Activated naive CD8-positive, alpha-beta T cell treated with anti-CD3 and anti-CD28 coated beads, Interleukin-2, amount 10 ng/mL, durations not matched to agents 7 days and 5 days (primary cell): ENCODE results near the gene APH1B. TPM values are rescaled to one million over a fixed set of nuclear protein-coding genes. Genes with fewer than 3 reads are reported as not detected.

Source experiments
- ATAC-seq: fragments of 150-1000 bp; cut with Tn5 transposase; one replicate; pipeline ENCODE4 v1.10.0; 2021; ENCODE audit warnings: low read depth, moderate library complexity
- POLR2A ChIA-PET: fragments of 350-600 bp; sonication (Branson Sonifier 250); formaldehyde crosslinking; loops from one replicate; lab custom pipeline; 2021; ENCODE audit warnings: antibody characterized with exemption; lab: Charles Lee
- DNase-seq: peaks from one replicate; pipeline ENCODE4 v3.0.0; 2021
- H3K27ac Mint-ChIP-seq: one replicate; pipeline ENCODE4 v1.8.0; 2022; ENCODE audit warnings: mild to moderate bottlenecking, mixed read lengths
- H3K27me3 Mint-ChIP-seq: one replicate; pipeline ENCODE4 v1.8.0; 2022; ENCODE audit warnings: mild to moderate bottlenecking, moderate library complexity, mixed read lengths
- H3K36me3 Mint-ChIP-seq: one replicate; pipeline ENCODE4 v1.8.0; 2021; ENCODE audit warnings: mild to moderate bottlenecking, mixed read lengths
- H3K4me1 Mint-ChIP-seq: one replicate; pipeline ENCODE4 v1.8.0; 2021; ENCODE audit warnings: mixed read lengths
- H3K4me3 Mint-ChIP-seq: one replicate; pipeline ENCODE4 v1.8.0; 2022; ENCODE audit warnings: mild to moderate bottlenecking, moderate library complexity, mixed read lengths
- H3K9me3 Mint-ChIP-seq: one replicate; pipeline ENCODE4 v1.8.0; 2021; ENCODE audit warnings: mixed read lengths
- total RNA-seq, 2 experiments: library from RNA; stranded (reverse); gene quantifications; one replicate each; pipeline ENCODE4 v1.2.3, GENCODE V29; 2021

Gene APH1B
- total RNA-seq, 2 experiments from 2014 or later, result 17.9 to 19.1 TPM

GRCh38 chr15:63344731-63345390 lies 67.5 kb downstream of the APH1B start:
- POLR2A ChIA-PET, result no interaction called here
- Mint-ChIP-seq H3K36me3 (no peaks in the 10 kb centered on the region), H3K27ac (no peak overlapping the region), H3K4me3 (no peak overlapping the region), H3K4me1 (peaks cover 2% of the 10 kb centered on the region), H3K27me3 (peaks cover 17% of the 10 kb centered on the region), H3K9me3 (no peaks in the 10 kb centered on the region)
- DNase-seq, result no peak
- no peak for ATAC-seq

- ATAC-seq, result no peak
- H3K27ac Mint-ChIP-seq, result no peak overlapping the region
- POLR2A ChIA-PET, result no interaction called here
Observed at GRCh38 chr15:63345391-63345752, 68.0 kb downstream of the APH1B start.

DNA sequence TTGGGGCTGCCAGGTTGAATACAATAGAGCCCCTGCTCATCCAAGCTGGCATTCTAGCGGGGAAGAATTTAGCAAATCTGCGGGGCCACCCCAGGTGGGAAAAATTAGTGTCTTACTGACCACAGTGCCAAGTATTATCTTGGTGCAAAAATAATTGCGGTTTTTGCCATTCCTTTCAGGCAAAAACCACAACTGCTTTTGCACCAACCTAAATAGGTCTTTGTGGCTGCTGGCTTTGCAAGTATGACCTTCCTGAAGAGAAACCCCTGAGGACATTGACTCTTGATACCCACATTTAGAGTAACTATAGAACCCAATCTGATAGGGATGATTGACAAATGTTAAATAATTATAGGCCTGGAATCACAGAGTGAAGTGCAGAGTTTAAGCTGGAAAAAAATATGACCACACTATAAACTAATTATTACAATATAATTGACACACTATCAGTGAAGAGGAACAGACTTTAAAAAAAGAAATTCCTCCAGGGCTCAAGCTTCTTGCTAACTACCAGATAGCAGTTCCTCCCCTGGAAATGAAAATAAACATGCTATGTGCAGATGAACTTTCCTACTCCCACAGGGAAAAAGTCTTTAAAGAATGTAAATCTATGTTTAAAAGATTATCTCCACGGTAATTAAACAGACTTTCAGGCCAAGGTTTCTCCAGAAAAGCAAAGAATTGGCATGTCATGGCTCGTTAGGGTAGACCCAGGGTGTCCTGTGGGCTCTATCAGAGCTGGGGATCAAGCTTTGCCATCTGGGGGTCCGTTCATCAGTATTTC lies 69.9 kb downstream of the APH1B start:
- H3K9me3 Mint-ChIP-seq, result no peaks in the 10 kb centered on the region
- peaks cover 16% of the 10 kb centered on the region for H3K27me3 Mint-ChIP-seq
- no peak for DNase-seq
- no peak for ATAC-seq
- no peak overlapping the region for H3K4me3 Mint-ChIP-seq
- no peaks in the 10 kb centered on the region for H3K36me3 Mint-ChIP-seq
- POLR2A ChIA-PET, result no interaction called here
- no peak overlapping the region for H3K27ac Mint-ChIP-seq
- peaks cover 2% of the 10 kb centered on the region for H3K4me1 Mint-ChIP-seq

More at GRCh38 chr15:63345391-63345752, 68.0 kb downstream of the APH1B start:
- Mint-ChIP-seq H3K4me1 (peaks cover 2% of the 10 kb centered on the region), H3K36me3 (no peaks in the 10 kb centered on the region), H3K9me3 (no peaks in the 10 kb centered on the region), H3K27me3 (peaks cover 16% of the 10 kb centered on the region), H3K4me3 (no peak overlapping the region)
- no peak for DNase-seq

DNA sequence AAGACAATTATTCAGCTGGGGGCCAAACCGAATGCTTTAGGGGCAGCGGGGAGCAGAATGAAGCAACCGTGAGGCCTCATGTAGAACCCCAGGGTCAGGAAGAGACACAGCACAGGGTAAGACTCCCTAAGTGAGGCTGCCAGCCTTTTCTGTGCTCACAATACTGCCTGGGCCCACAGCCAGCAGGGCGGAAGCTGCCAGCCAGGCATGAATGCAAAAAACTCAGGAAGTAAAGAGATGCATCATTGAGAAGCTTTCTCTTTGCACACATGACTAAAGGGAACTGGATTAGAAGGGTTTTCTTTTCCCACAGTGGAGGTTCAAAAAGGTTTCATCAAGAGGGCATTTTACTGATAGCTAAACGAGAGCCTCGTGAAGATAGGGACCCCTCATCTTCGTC lies 71.0 kb downstream of the APH1B start:
- Mint-ChIP-seq H3K4me3 (no peak overlapping the region), H3K9me3 (no peaks in the 10 kb centered on the region), H3K27me3 (peaks cover 18% of the 10 kb centered on the region), H3K36me3 (no peaks in the 10 kb centered on the region), H3K4me1 (no peaks in the 10 kb centered on the region), H3K27ac (no peak overlapping the region)
- DNase-seq (no peak), ATAC-seq (no peak)
- POLR2A ChIA-PET, result no interaction called here

DNA sequence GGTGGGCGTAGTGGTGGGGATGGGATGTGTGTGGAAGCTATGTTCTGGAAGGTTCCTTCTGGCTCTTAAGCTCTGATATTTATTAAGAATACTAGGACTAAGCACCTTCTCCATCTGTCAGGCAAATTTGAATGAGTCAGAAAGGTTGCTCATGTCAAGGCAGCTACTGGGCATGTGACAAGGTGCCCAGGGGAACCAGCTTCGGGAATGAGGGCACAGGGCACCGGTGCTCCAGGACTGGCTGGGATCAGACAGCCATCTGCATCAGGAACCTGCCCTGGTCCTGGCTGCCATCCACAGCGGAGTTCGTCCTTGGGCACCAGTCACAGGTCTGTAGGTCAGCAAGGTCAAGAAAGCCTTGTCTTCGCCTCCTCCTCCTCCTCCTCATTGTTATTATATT lies 71.8 kb downstream of the APH1B start:
- Mint-ChIP-seq H3K27me3 (peaks cover 18% of the 10 kb centered on the region), H3K9me3 (no peaks in the 10 kb centered on the region), H3K4me1 (no peaks in the 10 kb centered on the region), H3K4me3 (no peak overlapping the region), H3K27ac (no peak overlapping the region), H3K36me3 (no peaks in the 10 kb centered on the region)
- ATAC-seq, result no peak
- no peak for DNase-seq
- POLR2A ChIA-PET, result no interaction called here

DNA sequence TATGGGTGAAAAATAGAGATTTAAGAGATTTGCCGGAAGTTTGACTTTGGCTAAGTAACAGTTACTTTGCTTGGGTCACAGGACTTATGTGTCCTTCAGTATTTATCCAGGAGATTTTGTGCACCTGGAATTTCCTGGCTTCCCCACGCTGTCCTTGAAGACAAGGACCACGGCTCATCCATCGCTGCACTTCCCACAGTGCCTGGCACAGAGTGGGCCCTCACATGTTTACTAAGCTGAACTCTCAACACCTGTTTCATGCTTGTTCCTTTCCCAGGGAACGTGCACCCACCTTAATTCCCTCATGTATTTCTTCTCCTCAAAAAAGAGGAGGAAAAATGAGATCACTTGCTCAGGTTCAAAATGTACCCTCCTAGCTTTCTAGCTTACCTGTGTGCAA lies 72.2 kb downstream of the APH1B start:
- H3K27ac Mint-ChIP-seq, result no peak overlapping the region
- ATAC-seq (no peak), DNase-seq (no peak)
- H3K27me3 Mint-ChIP-seq, result peaks cover 18% of the 10 kb centered on the region
- POLR2A ChIA-PET, result no interaction called here
- no peaks in the 10 kb centered on the region for H3K36me3 Mint-ChIP-seq
- no peak overlapping the region for H3K4me3 Mint-ChIP-seq
- H3K9me3 Mint-ChIP-seq, result no peaks in the 10 kb centered on the region
- H3K4me1 Mint-ChIP-seq, result no peaks in the 10 kb centered on the region

- Mint-ChIP-seq H3K9me3 (no peaks in the 10 kb centered on the region), H3K4me1 (no peaks in the 10 kb centered on the region), H3K27me3 (peaks cover 14% of the 10 kb centered on the region), H3K27ac (no peak overlapping the region), H3K36me3 (no peaks in the 10 kb centered on the region), H3K4me3 (no peak overlapping the region)
- no peak for DNase-seq
- ATAC-seq, result no peak
- POLR2A ChIA-PET, result no interaction called here
Observed at GRCh38 chr15:63350178-63350621, 72.8 kb downstream of the APH1B start.

DNA sequence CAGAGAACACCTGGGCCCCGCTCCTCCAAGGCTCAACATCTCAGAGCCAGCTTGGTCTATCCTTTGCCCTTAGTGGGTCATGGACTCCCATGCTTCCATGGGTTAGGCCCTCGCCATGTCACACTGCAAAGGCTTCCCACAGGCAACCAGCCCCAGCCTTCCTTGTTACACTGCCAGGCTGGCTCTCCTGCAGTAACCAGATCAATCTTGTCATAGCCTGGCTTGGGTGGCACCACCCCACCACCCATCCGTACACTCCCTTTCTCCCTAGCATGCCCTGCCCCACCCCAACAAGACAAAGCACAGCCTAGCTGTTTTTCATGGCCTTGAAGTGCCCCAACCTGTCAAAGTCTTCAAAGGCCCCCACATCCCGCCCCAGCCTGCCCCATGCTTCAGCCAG lies 73.8 kb downstream of the APH1B start:
- Mint-ChIP-seq H3K9me3 (no peaks in the 10 kb centered on the region), H3K36me3 (no peaks in the 10 kb centered on the region), H3K27ac (no peak overlapping the region), H3K4me3 (no peak overlapping the region), H3K27me3 (peaks cover 14% of the 10 kb centered on the region), H3K4me1 (no peaks in the 10 kb centered on the region)
- DNase-seq (no peak), ATAC-seq (no peak)
- POLR2A ChIA-PET, result no interaction called here

DNA sequence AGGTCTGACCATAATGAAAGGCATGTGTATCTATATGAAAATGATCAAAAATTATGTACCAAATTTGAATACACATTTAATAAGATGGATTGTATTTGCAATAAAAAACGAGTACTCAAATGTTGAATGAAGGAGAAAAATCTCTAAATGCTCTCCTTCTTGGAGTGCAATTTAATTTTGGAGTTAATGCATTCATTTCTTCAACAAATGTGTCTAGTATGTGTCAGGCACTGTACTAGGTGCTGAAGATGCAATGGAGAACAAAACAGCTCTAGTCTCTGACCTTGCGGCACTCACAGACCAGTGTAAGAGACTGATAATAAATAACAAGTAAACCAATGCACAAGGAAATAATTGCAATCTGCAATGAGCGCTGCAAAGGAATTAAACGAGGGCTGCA lies 75.4 kb downstream of the APH1B start:
- POLR2A ChIA-PET, result no interaction called here

GRCh38 chr15:63353261-63353660 lies 75.9 kb downstream of the APH1B start:
- H3K27ac Mint-ChIP-seq, result no peak overlapping the region
- ATAC-seq, result no peak
- no peaks in the 10 kb centered on the region for H3K4me1 Mint-ChIP-seq
- H3K4me3 Mint-ChIP-seq, result no peak overlapping the region
- H3K36me3 Mint-ChIP-seq, result no peaks in the 10 kb centered on the region
- H3K9me3 Mint-ChIP-seq, result no peaks in the 10 kb centered on the region
- no peak for DNase-seq
- POLR2A ChIA-PET, result no interaction called here
- H3K27me3 Mint-ChIP-seq, result peaks cover 12% of the 10 kb centered on the region

More for the DNA sequence above, 75.4 kb downstream of the APH1B start:
- no peaks in the 10 kb centered on the region for H3K36me3 Mint-ChIP-seq
- H3K9me3 Mint-ChIP-seq, result no peaks in the 10 kb centered on the region
- H3K27me3 Mint-ChIP-seq, result peaks cover 12% of the 10 kb centered on the region
- ATAC-seq, result no peak
- no peak overlapping the region for H3K27ac Mint-ChIP-seq
- no peak for DNase-seq
- H3K4me3 Mint-ChIP-seq, result no peak overlapping the region
- H3K4me1 Mint-ChIP-seq, result no peaks in the 10 kb centered on the region

DNA sequence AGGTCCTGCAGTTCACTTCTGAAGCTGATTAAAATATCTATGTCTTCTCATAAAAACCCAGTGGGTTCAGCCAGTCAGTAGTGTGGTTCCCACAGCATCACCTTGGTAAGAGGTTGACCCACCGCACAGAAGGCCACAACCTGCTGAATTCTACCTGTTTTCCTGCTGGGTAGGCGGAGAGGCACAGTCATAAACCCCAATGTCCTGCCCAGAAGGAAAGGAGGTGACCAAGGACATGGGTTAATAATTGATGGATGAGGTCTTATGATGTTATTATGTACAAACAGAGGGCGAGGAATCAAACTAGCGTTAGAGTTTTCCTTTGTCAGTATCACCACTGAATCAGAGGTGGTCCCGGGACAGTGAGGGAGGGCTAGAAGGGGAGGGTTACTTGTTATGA lies 76.5 kb downstream of the APH1B start:
- Mint-ChIP-seq H3K4me1 (no peaks in the 10 kb centered on the region), H3K36me3 (no peaks in the 10 kb centered on the region), H3K27me3 (peaks cover 12% of the 10 kb centered on the region), H3K4me3 (no peak overlapping the region), H3K27ac (no peak overlapping the region), H3K9me3 (no peaks in the 10 kb centered on the region)
- ATAC-seq (no peak), DNase-seq (no peak)
- POLR2A ChIA-PET, result no interaction called here

GRCh38 chr15:63354821-63355650 lies 77.6 kb downstream of the APH1B start:
- H3K36me3 Mint-ChIP-seq, result no peaks in the 10 kb centered on the region
- H3K27ac Mint-ChIP-seq, result no peak overlapping the region
- no peak overlapping the region for H3K4me3 Mint-ChIP-seq
- no peaks in the 10 kb centered on the region for H3K9me3 Mint-ChIP-seq
- peaks cover 9% of the 10 kb centered on the region for H3K27me3 Mint-ChIP-seq
- POLR2A ChIA-PET, result no interaction called here
- H3K4me1 Mint-ChIP-seq, result no peaks in the 10 kb centered on the region
- DNase-seq (no peak), ATAC-seq (no peak)

- POLR2A ChIA-PET, result no interaction called here
- no peak overlapping the region for H3K27ac Mint-ChIP-seq
- no peak for ATAC-seq
- peaks cover 12% of the 10 kb centered on the region for H3K27me3 Mint-ChIP-seq
- H3K4me1 Mint-ChIP-seq, result no peaks in the 10 kb centered on the region
- H3K9me3 Mint-ChIP-seq, result no peaks in the 10 kb centered on the region
- H3K36me3 Mint-ChIP-seq, result no peaks in the 10 kb centered on the region
- no peak for DNase-seq
- no peak overlapping the region for H3K4me3 Mint-ChIP-seq
Observed at GRCh38 chr15:63357061-63357460, 79.7 kb downstream of the APH1B start.
